Measurements from ENCODE around the gene SOX5.
"Not testable (repeated sequence)": the region's sequence is repeated elsewhere in the genome, so short reads cannot be mapped to it uniquely, and the experiment has no call there.

The SOX5 gene

GRCh38 chr12:23851602-23852001 lies 97.9 kb downstream of the SOX5 start:
- DNase-seq (ENCODE audit: extremely low spot score), result no peak
- CTCF ChIA-PET, result no interaction called here
- TF ChIP-seq TARDBP (IDR thresholded peaks at IDR 0.05) (no peak), CTBP1 (IDR thresholded peaks at IDR 0.05; ENCODE audit: borderline replicate concordance) (no peak), ELF4 (IDR thresholded peaks at IDR 0.05) (no peak), FOXA1 (IDR thresholded peaks at IDR 0.05) (no peak), L3MBTL2 (conservative IDR thresholded peaks at IDR 0.05) (no peak), ARNT (IDR thresholded peaks at IDR 0.05) (no peak)
- TF ChIP-seq, protein P1, sequence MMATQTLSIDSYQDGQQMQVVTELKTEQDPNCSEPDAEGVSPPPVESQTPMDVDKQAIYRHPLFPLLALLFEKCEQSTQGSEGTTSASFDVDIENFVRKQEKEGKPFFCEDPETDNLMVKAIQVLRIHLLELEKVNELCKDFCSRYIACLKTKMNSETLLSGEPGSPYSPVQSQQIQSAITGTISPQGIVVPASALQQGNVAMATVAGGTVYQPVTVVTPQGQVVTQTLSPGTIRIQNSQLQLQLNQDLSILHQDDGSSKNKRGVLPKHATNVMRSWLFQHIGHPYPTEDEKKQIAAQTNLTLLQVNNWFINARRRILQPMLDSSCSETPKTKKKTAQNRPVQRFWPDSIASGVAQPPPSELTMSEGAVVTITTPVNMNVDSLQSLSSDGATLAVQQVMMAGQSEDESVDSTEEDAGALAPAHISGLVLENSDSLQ (IDR thresholded peaks at IDR 0.05), result no peak
- POLR2A ChIA-PET, result no interaction called here

DNA sequence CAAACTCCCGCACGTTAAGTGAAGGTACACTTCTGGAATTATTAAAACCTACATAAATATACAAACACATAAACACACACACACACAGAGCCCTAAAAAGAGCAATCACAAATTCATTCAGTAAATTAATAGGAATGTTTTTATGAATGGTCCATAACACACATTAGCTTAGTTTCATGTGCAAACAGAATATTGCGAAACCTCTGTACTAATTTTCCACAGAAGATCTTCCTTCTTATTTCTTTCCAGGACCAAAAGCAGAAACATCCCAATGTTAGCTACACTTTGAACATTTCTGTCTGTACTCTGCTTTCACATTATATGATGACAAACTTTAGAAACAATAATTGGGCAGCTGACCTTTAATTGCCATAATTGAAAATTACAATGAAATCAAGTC lies 101.6 kb downstream of the SOX5 start:
- TF ChIP-seq LEF1 (IDR thresholded peaks at IDR 0.05; ENCODE audit: borderline replicate concordance), result no peak
- no peak for TF ChIP-seq ARNT (IDR thresholded peaks at IDR 0.05)
- TF ChIP-seq BHLHE40 (IDR thresholded peaks at IDR 0.05; ENCODE audit: borderline replicate concordance), result no peak
- no peak for DNase-seq (ENCODE audit: extremely low spot score)
- ChIA-PET POLR2A (no interaction called here), CTCF (interaction anchor here (0.7 kb wide), 1 partner anchor 42 kb away, joined by 3 read pairs; no protein-coding TSS in a partner anchor)

- POLR2A ChIA-PET, result no interaction called here
- DNase-seq (ENCODE audit: extremely low spot score), result no peak
- TF ChIP-seq TARDBP (IDR thresholded peaks at IDR 0.05), result no peak
- TF ChIP-seq L3MBTL2 (conservative IDR thresholded peaks at IDR 0.05), result no peak
- CTCF ChIA-PET, result no interaction called here
Observed at GRCh38 chr12:23843958-23844357, 105.5 kb downstream of the SOX5 start.

GRCh38 chr12:23834076-23834475 lies 115.4 kb downstream of the SOX5 start:
- ChIA-PET CTCF (no interaction called here), POLR2A (no interaction called here)
- no peak for DNase-seq (ENCODE audit: extremely low spot score)
- TF ChIP-seq HDGF (IDR thresholded peaks at IDR 0.05; ENCODE audit: borderline replicate concordance) (no peak), SP1 (IDR thresholded peaks at IDR 0.05) (no peak), CTBP1 (IDR thresholded peaks at IDR 0.05; ENCODE audit: borderline replicate concordance) (no peak), ELF4 (IDR thresholded peaks at IDR 0.05) (no peak), TARDBP (IDR thresholded peaks at IDR 0.05) (no peak), FOXK2 (IDR thresholded peaks at IDR 0.05) (no peak), BHLHE40 (IDR thresholded peaks at IDR 0.05; ENCODE audit: borderline replicate concordance) (no peak), LEF1 (IDR thresholded peaks at IDR 0.05; ENCODE audit: borderline replicate concordance) (no peak), ARNT (IDR thresholded peaks at IDR 0.05) (no peak), ZNF384 (IDR thresholded peaks at IDR 0.05) (no peak), SUZ12 (IDR thresholded peaks at IDR 0.05) (no peak)

GRCh38 chr12:23831739-23832138 lies 117.7 kb downstream of the SOX5 start:
- ChIA-PET CTCF (no interaction called here), POLR2A (no interaction called here)
- TF ChIP-seq L3MBTL2 (conservative IDR thresholded peaks at IDR 0.05) (no peak), ZNF384 (IDR thresholded peaks at IDR 0.05) (no peak), ELF4 (IDR thresholded peaks at IDR 0.05) (no peak), NFRKB (IDR thresholded peaks at IDR 0.05) (no peak), ARNT (IDR thresholded peaks at IDR 0.05) (no peak), CTBP1 (IDR thresholded peaks at IDR 0.05; ENCODE audit: borderline replicate concordance) (no peak), HDGF (IDR thresholded peaks at IDR 0.05; ENCODE audit: borderline replicate concordance) (no peak), LEF1 (IDR thresholded peaks at IDR 0.05; ENCODE audit: borderline replicate concordance) (no peak), FOXK2 (IDR thresholded peaks at IDR 0.05) (no peak), FOXA1 (IDR thresholded peaks at IDR 0.05) (no peak), FOXM1 (IDR thresholded peaks at IDR 0.05; ENCODE audit: borderline replicate concordance) (no peak), SUZ12 (IDR thresholded peaks at IDR 0.05) (no peak), BHLHE40 (IDR thresholded peaks at IDR 0.05; ENCODE audit: borderline replicate concordance) (no peak)
- TF ChIP-seq, protein P1 (IDR thresholded peaks at IDR 0.05), result no peak
- no peak for DNase-seq (ENCODE audit: extremely low spot score)

DNA sequence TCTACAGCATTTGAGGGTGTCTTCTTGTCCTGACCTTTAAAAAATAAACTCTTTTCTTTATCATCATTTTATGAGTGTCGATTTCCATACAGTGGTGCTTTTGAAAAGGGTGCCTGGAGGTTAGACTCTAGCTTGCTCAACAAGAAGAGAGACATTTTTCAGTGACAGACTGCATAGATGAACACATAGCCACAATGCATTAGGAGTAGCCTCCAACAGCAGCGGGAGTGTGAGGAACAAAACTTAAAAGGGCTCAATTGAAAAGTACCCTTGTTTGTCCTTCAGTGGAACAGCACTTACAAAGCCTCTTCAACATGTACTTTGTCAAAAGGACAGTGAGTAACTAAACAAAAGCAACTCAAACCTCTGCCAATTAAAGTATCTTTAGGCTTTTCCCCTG lies 119.3 kb downstream of the SOX5 start:
- no peak for DNase-seq (ENCODE audit: extremely low spot score)
- POLR2A ChIA-PET, result no interaction called here
- TF ChIP-seq CTBP1 (IDR thresholded peaks at IDR 0.05; ENCODE audit: borderline replicate concordance), result no peak
- TF ChIP-seq FOXM1 (IDR thresholded peaks at IDR 0.05; ENCODE audit: borderline replicate concordance), result no peak
- CTCF ChIA-PET, result no interaction called here

DNA sequence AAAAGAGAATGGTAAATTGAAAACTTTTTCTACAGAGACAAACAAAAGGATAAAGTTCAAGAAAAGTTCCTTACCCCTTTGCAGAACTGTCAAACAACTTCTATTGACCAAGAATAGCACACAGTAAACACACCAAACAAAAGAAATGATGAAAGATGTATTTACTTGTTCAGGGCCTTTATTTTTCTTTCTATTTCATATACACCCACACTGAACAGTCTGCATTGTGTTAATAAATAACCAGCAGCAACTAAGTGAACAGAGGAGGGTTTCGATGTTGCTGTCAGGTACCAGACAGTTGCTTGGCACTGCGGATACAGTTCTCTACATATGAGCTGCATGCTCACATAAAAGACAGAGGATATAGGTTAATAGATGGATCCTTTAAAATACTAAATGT lies 122.1 kb downstream of the SOX5 start:
- no peak for DNase-seq (ENCODE audit: extremely low spot score)
- POLR2A ChIA-PET, result no interaction called here
- CTCF ChIA-PET, result no interaction called here
- TF ChIP-seq L3MBTL2 (conservative IDR thresholded peaks at IDR 0.05) (no peak), NFRKB (IDR thresholded peaks at IDR 0.05) (no peak), ARNT (IDR thresholded peaks at IDR 0.05) (no peak), LEF1 (IDR thresholded peaks at IDR 0.05; ENCODE audit: borderline replicate concordance) (no peak), CTBP1 (IDR thresholded peaks at IDR 0.05; ENCODE audit: borderline replicate concordance) (no peak)
- TF ChIP-seq, protein P1 (IDR thresholded peaks at IDR 0.05), result no peak

DNA sequence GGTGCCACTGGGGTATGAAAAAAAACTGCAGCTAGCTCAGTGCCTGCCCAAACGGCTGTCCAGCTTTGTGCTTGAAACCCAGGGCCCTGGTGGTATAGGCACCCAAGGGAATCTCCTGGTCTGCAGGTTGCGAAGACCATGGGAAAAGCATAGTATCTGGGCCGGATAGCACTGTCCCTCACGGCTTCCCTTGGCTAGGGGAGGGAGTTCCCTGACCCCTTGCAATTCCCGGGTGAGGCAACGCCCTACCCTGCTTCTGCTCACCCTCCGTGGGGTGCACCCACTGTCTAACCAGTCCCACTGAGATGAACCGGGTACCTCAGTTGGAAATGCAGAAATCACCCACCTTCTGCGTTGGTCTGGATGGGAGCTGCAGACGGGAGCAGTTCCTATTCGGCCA lies 124.3 kb downstream of the SOX5 start:
- POLR2A ChIA-PET; DNase-seq (ENCODE audit: extremely low spot score): not testable (repeated sequence)
- CTCF ChIA-PET, result interaction anchor here (0.6 kb wide), 1 partner anchor 120 kb away, joined by 3 read pairs; no protein-coding TSS in a partner anchor
